ENCODE measurements around the gene DPH2.

DNA sequence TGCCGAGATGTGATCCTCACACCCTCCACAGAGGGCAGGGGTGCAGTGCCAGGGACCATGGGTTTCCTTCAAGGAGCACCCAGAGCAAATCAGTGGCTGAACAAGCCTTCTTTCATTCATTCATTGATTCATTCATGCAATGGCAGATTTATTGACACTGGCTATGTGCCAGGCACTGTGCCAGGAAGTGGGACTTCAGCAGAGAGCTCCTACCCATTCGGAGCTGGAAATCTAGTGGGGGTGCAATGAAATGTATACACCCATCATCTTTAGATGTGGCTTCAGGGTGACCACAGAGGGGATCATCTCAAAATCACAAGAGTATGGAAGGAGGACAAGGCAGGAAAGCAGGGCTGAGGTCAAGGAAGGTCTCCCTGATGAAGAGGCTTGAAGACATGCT, 42.6 kb downstream of the DPH2 start:
- TF ChIP-seq, protein P1, sequence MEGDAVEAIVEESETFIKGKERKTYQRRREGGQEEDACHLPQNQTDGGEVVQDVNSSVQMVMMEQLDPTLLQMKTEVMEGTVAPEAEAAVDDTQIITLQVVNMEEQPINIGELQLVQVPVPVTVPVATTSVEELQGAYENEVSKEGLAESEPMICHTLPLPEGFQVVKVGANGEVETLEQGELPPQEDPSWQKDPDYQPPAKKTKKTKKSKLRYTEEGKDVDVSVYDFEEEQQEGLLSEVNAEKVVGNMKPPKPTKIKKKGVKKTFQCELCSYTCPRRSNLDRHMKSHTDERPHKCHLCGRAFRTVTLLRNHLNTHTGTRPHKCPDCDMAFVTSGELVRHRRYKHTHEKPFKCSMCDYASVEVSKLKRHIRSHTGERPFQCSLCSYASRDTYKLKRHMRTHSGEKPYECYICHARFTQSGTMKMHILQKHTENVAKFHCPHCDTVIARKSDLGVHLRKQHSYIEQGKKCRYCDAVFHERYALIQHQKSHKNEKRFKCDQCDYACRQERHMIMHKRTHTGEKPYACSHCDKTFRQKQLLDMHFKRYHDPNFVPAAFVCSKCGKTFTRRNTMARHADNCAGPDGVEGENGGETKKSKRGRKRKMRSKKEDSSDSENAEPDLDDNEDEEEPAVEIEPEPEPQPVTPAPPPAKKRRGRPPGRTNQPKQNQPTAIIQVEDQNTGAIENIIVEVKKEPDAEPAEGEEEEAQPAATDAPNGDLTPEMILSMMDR (IDR thresholded peaks at IDR 0.05): no peak
- no peak for TF ChIP-seq POLR2A (IDR thresholded peaks at IDR 0.05)

All from uterus (tissue), 2 donors.